ENCODE measurements around the gene DAAM1. TPM values are rescaled to one million over a fixed set of nuclear protein-coding genes. Genes with fewer than 3 reads are reported as not detected.

DAAM1 gene
- total and polyA plus RNA-seq, 9 donors: 25.2 to 46.7 (median 37.5) TPM

GRCh38 chr14:59199614-59200013, 11.1 kb downstream of the DAAM1 start:
- H3K4me1 ChIP-seq (ENCODE audit: control insufficient read depth, insufficient read depth, low read length): no peaks in the 10 kb centered on the region
- no peak overlapping the region for H3K27ac ChIP-seq (ENCODE audit: low read length)
- no peak overlapping the region for H3K4me3 ChIP-seq (ENCODE audit: low read length)
- no peaks in the 10 kb centered on the region for H3K27me3 ChIP-seq (ENCODE audit: control insufficient read depth, insufficient read depth, low read length)
- H3K9me3 ChIP-seq (replicated peaks; ENCODE audit: control insufficient read depth, low read depth, low read length): no peaks in the 10 kb centered on the region
- H3K36me3 ChIP-seq (ENCODE audit: control insufficient read depth, insufficient read depth, low read length): no peaks in the 10 kb centered on the region
- no CpG with 5 or more reads among the region's 1 CpG for WGBS (ENCODE audit: insufficient coverage)
- DNase-seq: no peak

- no peaks in the 10 kb centered on the region for H3K4me1 ChIP-seq (ENCODE audit: control insufficient read depth, insufficient read depth, low read length)
- H3K4me3 ChIP-seq (ENCODE audit: low read length): no peak overlapping the region
- no peaks in the 10 kb centered on the region for H3K36me3 ChIP-seq (ENCODE audit: control insufficient read depth, insufficient read depth, low read length)
- no peaks in the 10 kb centered on the region for H3K9me3 ChIP-seq (replicated peaks; ENCODE audit: control insufficient read depth, low read depth, low read length)
- no peaks in the 10 kb centered on the region for H3K27me3 ChIP-seq (ENCODE audit: control insufficient read depth, insufficient read depth, low read length)
- H3K27ac ChIP-seq (ENCODE audit: low read length): no peak overlapping the region
- no peak for DNase-seq
Observed at GRCh38 chr14:59200195-59200594, 11.7 kb downstream of the DAAM1 start.

- Histone ChIP-seq H3K4me3 (ENCODE audit: low read length) (no peak overlapping the region), H3K4me1 (ENCODE audit: control insufficient read depth, insufficient read depth, low read length) (no peaks in the 10 kb centered on the region), H3K9me3 (replicated peaks; ENCODE audit: control insufficient read depth, low read depth, low read length) (no peaks in the 10 kb centered on the region), H3K27me3 (ENCODE audit: control insufficient read depth, insufficient read depth, low read length) (no peaks in the 10 kb centered on the region), H3K27ac (ENCODE audit: low read length) (no peak overlapping the region), H3K36me3 (ENCODE audit: control insufficient read depth, insufficient read depth, low read length) (no peaks in the 10 kb centered on the region)
- DNase-seq: peak; percentile 59
- 0% methylated on average over 1 of the region's 4 CpGs for WGBS (ENCODE audit: insufficient coverage)
Observed at GRCh38 chr14:59202031-59202430, 13.6 kb downstream of the DAAM1 start.

- no CpG with 5 or more reads among the region's 2 CpGs for WGBS (ENCODE audit: insufficient coverage)
- Histone ChIP-seq H3K36me3 (ENCODE audit: control insufficient read depth, insufficient read depth, low read length) (no peaks in the 10 kb centered on the region), H3K27ac (ENCODE audit: low read length) (no peak overlapping the region), H3K27me3 (ENCODE audit: control insufficient read depth, insufficient read depth, low read length) (no peaks in the 10 kb centered on the region), H3K4me3 (ENCODE audit: low read length) (no peak overlapping the region), H3K4me1 (ENCODE audit: control insufficient read depth, insufficient read depth, low read length) (no peaks in the 10 kb centered on the region), H3K9me3 (replicated peaks; ENCODE audit: control insufficient read depth, low read depth, low read length) (no peaks in the 10 kb centered on the region)
- no peak for DNase-seq
Observed at GRCh38 chr14:59204305-59204704, 15.8 kb downstream of the DAAM1 start.

- no peak overlapping the region for H3K27ac ChIP-seq (ENCODE audit: low read length)
- H3K27me3 ChIP-seq (ENCODE audit: control insufficient read depth, insufficient read depth, low read length): no peaks in the 10 kb centered on the region
- WGBS (ENCODE audit: insufficient coverage): no CpG with 5 or more reads among the region's 2 CpGs
- H3K36me3 ChIP-seq (ENCODE audit: control insufficient read depth, insufficient read depth, low read length): no peaks in the 10 kb centered on the region
- no peaks in the 10 kb centered on the region for H3K9me3 ChIP-seq (replicated peaks; ENCODE audit: control insufficient read depth, low read depth, low read length)
- peaks cover 3% of the 10 kb centered on the region for H3K4me1 ChIP-seq (ENCODE audit: control insufficient read depth, insufficient read depth, low read length)
- no peak overlapping the region for H3K4me3 ChIP-seq (ENCODE audit: low read length)
- DNase-seq: no peak
Observed at GRCh38 chr14:59206892-59207291, 18.4 kb downstream of the DAAM1 start.

GRCh38 chr14:59207506-59207933, 19.1 kb downstream of the DAAM1 start:
- H3K4me1 ChIP-seq (ENCODE audit: control insufficient read depth, insufficient read depth, low read length): peaks cover 5% of the 10 kb centered on the region
- WGBS (ENCODE audit: insufficient coverage): 100% methylated on average over 1 of the region's 5 CpGs
- H3K36me3 ChIP-seq (ENCODE audit: control insufficient read depth, insufficient read depth, low read length): no peaks in the 10 kb centered on the region

GRCh38 chr14:59208224-59208814, 19.9 kb downstream of the DAAM1 start:
- H3K4me1 ChIP-seq (ENCODE audit: control insufficient read depth, insufficient read depth, low read length): peaks cover 10% of the 10 kb centered on the region
- no peak overlapping the region for H3K27ac ChIP-seq (ENCODE audit: low read length)

More at GRCh38 chr14:59207506-59207933, 19.1 kb downstream of the DAAM1 start:
- Histone ChIP-seq H3K9me3 (replicated peaks; ENCODE audit: control insufficient read depth, low read depth, low read length) (no peaks in the 10 kb centered on the region), H3K4me3 (ENCODE audit: low read length) (no peak overlapping the region), H3K27me3 (ENCODE audit: control insufficient read depth, insufficient read depth, low read length) (no peaks in the 10 kb centered on the region), H3K27ac (ENCODE audit: low read length) (no peak overlapping the region)
- no peak for DNase-seq

GRCh38 chr14:59208954-59209353, 20.5 kb downstream of the DAAM1 start:
- 100% methylated on average over 1 of the region's 1 CpG for WGBS (ENCODE audit: insufficient coverage)
- no peak overlapping the region for H3K27ac ChIP-seq (ENCODE audit: low read length)
- DNase-seq: no peak
- no peaks in the 10 kb centered on the region for H3K27me3 ChIP-seq (ENCODE audit: control insufficient read depth, insufficient read depth, low read length)
- peaks cover 16% of the 10 kb centered on the region for H3K4me1 ChIP-seq (ENCODE audit: control insufficient read depth, insufficient read depth, low read length)
- H3K9me3 ChIP-seq (replicated peaks; ENCODE audit: control insufficient read depth, low read depth, low read length): no peaks in the 10 kb centered on the region
- H3K4me3 ChIP-seq (ENCODE audit: low read length): no peak overlapping the region
- no peaks in the 10 kb centered on the region for H3K36me3 ChIP-seq (ENCODE audit: control insufficient read depth, insufficient read depth, low read length)

More at GRCh38 chr14:59208224-59208814, 19.9 kb downstream of the DAAM1 start:
- H3K9me3 ChIP-seq (replicated peaks; ENCODE audit: control insufficient read depth, low read depth, low read length): no peaks in the 10 kb centered on the region
- no peak for DNase-seq
- H3K36me3 ChIP-seq (ENCODE audit: control insufficient read depth, insufficient read depth, low read length): no peaks in the 10 kb centered on the region
- no peaks in the 10 kb centered on the region for H3K27me3 ChIP-seq (ENCODE audit: control insufficient read depth, insufficient read depth, low read length)
- 100% methylated on average over 4 of the region's 6 CpGs for WGBS (ENCODE audit: insufficient coverage)
- no peak overlapping the region for H3K4me3 ChIP-seq (ENCODE audit: low read length)

- Histone ChIP-seq H3K4me3 (ENCODE audit: low read length) (no peak overlapping the region), H3K27ac (ENCODE audit: low read length) (no peak overlapping the region), H3K27me3 (ENCODE audit: control insufficient read depth, insufficient read depth, low read length) (no peaks in the 10 kb centered on the region), H3K9me3 (replicated peaks; ENCODE audit: control insufficient read depth, low read depth, low read length) (no peaks in the 10 kb centered on the region), H3K4me1 (ENCODE audit: control insufficient read depth, insufficient read depth, low read length) (peaks cover 24% of the 10 kb centered on the region), H3K36me3 (ENCODE audit: control insufficient read depth, insufficient read depth, low read length) (no peaks in the 10 kb centered on the region)
- DNase-seq: peak; percentile 30
Observed at GRCh38 chr14:59210621-59211020, 22.2 kb downstream of the DAAM1 start.

- Histone ChIP-seq H3K9me3 (replicated peaks; ENCODE audit: control insufficient read depth, low read depth, low read length) (no peaks in the 10 kb centered on the region), H3K36me3 (ENCODE audit: control insufficient read depth, insufficient read depth, low read length) (no peaks in the 10 kb centered on the region), H3K27ac (ENCODE audit: low read length) (peak overlapping the region; percentile 73), H3K4me3 (ENCODE audit: low read length) (no peak overlapping the region), H3K4me1 (ENCODE audit: control insufficient read depth, insufficient read depth, low read length) (peaks cover 33% of the 10 kb centered on the region), H3K27me3 (ENCODE audit: control insufficient read depth, insufficient read depth, low read length) (no peaks in the 10 kb centered on the region)
- DNase-seq: peak; percentile 78
- WGBS (ENCODE audit: insufficient coverage): 74% methylated on average over 3 of the region's 7 CpGs
Observed at GRCh38 chr14:59213368-59214315, 25.2 kb downstream of the DAAM1 start.

Data from muscle of leg (tissue), 11 donors.